Measurements from ENCODE around the gene TIMM8A.

Gene TIMM8A

GRCh38 chrX:101377547-101377946 lies 29.0 kb upstream of the TIMM8A start:
- peak overlapping the region; percentile 38; the same call in 1 of the 2 replicates for H3K27ac ChIP-seq (ENCODE audit: low read depth, low read length)
- TF ChIP-seq EZH2phosphoT487 (IDR thresholded peaks at IDR 0.05; ENCODE audit: borderline replicate concordance, low read length), result no peak
- TF ChIP-seq CTCF (IDR thresholded peaks at IDR 0.05; ENCODE audit: low read depth, low read length, poor library complexity, severe bottlenecking), result no peak
- H3K36me3 ChIP-seq (ENCODE audit: control insufficient read depth, low read length), result peaks cover 54% of the 10 kb centered on the region
- no peak overlapping the region for H3K4me3 ChIP-seq (ENCODE audit: low read length)
- H3K4me2 ChIP-seq (ENCODE audit: low read length), result peak overlapping the region; percentile 34
- no peaks in the 10 kb centered on the region for H3F3A ChIP-seq (ENCODE audit: control insufficient read depth, insufficient read depth)
- H3K4me1 ChIP-seq (ENCODE audit: control insufficient read depth, low read length), result peaks cover 67% of the 10 kb centered on the region
- no peaks in the 10 kb centered on the region for H3K9me3 ChIP-seq (ENCODE audit: control insufficient read depth, insufficient read depth, low read length)
- H4K20me1 ChIP-seq (ENCODE audit: control insufficient read depth, insufficient read depth, low read depth, low read length), result no peaks in the 10 kb centered on the region
- H3K9me2 ChIP-seq (replicated peaks; ENCODE audit: control insufficient read depth, low read length), result no peaks in the 10 kb centered on the region
- no peaks in the 10 kb centered on the region for H3K27me3 ChIP-seq (ENCODE audit: control insufficient read depth, low read length)
- H3K79me2 ChIP-seq (ENCODE audit: control insufficient read depth, low read length), result peaks cover 75% of the 10 kb centered on the region

GRCh38 chrX:101370888-101371504 lies 22.5 kb upstream of the TIMM8A start:
- no peaks in the 10 kb centered on the region for H3K9me3 ChIP-seq (ENCODE audit: control insufficient read depth, insufficient read depth, low read length)
- H3K36me3 ChIP-seq (ENCODE audit: control insufficient read depth, low read length), result peaks cover 74% of the 10 kb centered on the region
- H3K27ac ChIP-seq (ENCODE audit: low read depth, low read length), result peak overlapping the region; percentile 75
- peaks cover 28% of the 10 kb centered on the region for H3K79me2 ChIP-seq (ENCODE audit: control insufficient read depth, low read length)
- H3K4me2 ChIP-seq (ENCODE audit: low read length), result peak overlapping the region; percentile 77
- H3K9me2 ChIP-seq (replicated peaks; ENCODE audit: control insufficient read depth, low read length), result no peaks in the 10 kb centered on the region
- H3K4me3 ChIP-seq (ENCODE audit: low read length), result peak overlapping the region; percentile 50
- no peaks in the 10 kb centered on the region for H4K20me1 ChIP-seq (ENCODE audit: control insufficient read depth, insufficient read depth, low read depth, low read length)
- TF ChIP-seq CTCF (IDR thresholded peaks at IDR 0.05; ENCODE audit: low read depth, low read length, poor library complexity, severe bottlenecking) (no peak), EZH2phosphoT487 (IDR thresholded peaks at IDR 0.05; ENCODE audit: borderline replicate concordance, low read length) (no peak)
- H3K27me3 ChIP-seq (ENCODE audit: control insufficient read depth, low read length), result no peaks in the 10 kb centered on the region
- H3F3A ChIP-seq (ENCODE audit: control insufficient read depth, insufficient read depth), result peaks cover 19% of the 10 kb centered on the region
- peaks cover 74% of the 10 kb centered on the region for H3K4me1 ChIP-seq (ENCODE audit: control insufficient read depth, low read length)

GRCh38 chrX:101369687-101370086 lies 21.1 kb upstream of the TIMM8A start:
- peak overlapping the region; percentile 75 for H3K27ac ChIP-seq (ENCODE audit: low read depth, low read length)
- H4K20me1 ChIP-seq (ENCODE audit: control insufficient read depth, insufficient read depth, low read depth, low read length), result no peaks in the 10 kb centered on the region
- H3K36me3 ChIP-seq (ENCODE audit: control insufficient read depth, low read length), result peaks cover 70% of the 10 kb centered on the region
- H3K9me3 ChIP-seq (ENCODE audit: control insufficient read depth, insufficient read depth, low read length), result no peaks in the 10 kb centered on the region
- TF ChIP-seq EZH2phosphoT487 (IDR thresholded peaks at IDR 0.05; ENCODE audit: borderline replicate concordance, low read length), result no peak
- TF ChIP-seq CTCF (IDR thresholded peaks at IDR 0.05; ENCODE audit: low read depth, low read length, poor library complexity, severe bottlenecking), result no peak
- H3K79me2 ChIP-seq (ENCODE audit: control insufficient read depth, low read length), result peaks cover 16% of the 10 kb centered on the region
- no peaks in the 10 kb centered on the region for H3K27me3 ChIP-seq (ENCODE audit: control insufficient read depth, low read length)
- peak overlapping the region; percentile 8; the same call in 1 of the 2 replicates for H3K4me3 ChIP-seq (ENCODE audit: low read length)
- no peaks in the 10 kb centered on the region for H3K9me2 ChIP-seq (replicated peaks; ENCODE audit: control insufficient read depth, low read length)
- H3K4me2 ChIP-seq (ENCODE audit: low read length), result peak overlapping the region; percentile 77
- H3F3A ChIP-seq (ENCODE audit: control insufficient read depth, insufficient read depth), result peaks cover 19% of the 10 kb centered on the region
- H3K4me1 ChIP-seq (ENCODE audit: control insufficient read depth, low read length), result peaks cover 63% of the 10 kb centered on the region

Data from DOHH2 (cell line).